ENCODE results near the gene MED1.
"Not testable (repeated sequence)": the region's sequence is repeated elsewhere in the genome, so short reads cannot be mapped to it uniquely, and the experiment has no call there.

MED1 gene

GRCh38 chr17:39450847-39451581 is at the start of gene MED1:
MED1 (minus strand) TSS chr17:39451263; CDS start chr17:39451062, 201 bp downstream.
- in situ Hi-C loops (cut with HindIII; ENCODE audit: low pct_unique_long_range_greater_than_20kb, low sequenced_read_pairs), result no loop called here
- no peak for TF ChIP-seq JUND (IDR thresholded peaks at IDR 0.05; ENCODE audit: low read depth)
- peak; percentile 95 to 100 for DNase-seq (ENCODE audit: low read depth in 1 of 2, low spot score in 1 of 2)

GRCh38 chr17:39496921-39497320 is 45.9 kb upstream of the MED1 start:
- in situ Hi-C loops (cut with HindIII; ENCODE audit: low pct_unique_long_range_greater_than_20kb, low sequenced_read_pairs); DNase-seq (ENCODE audit: low read depth in 1 of 2, low spot score in 1 of 2): not testable (repeated sequence)

GRCh38 chr17:39487946-39488345 is 36.9 kb upstream of the MED1 start:
- DNase-seq (ENCODE audit: low read depth in 1 of 2, low spot score in 1 of 2), result no peak
- TF ChIP-seq JUND (IDR thresholded peaks at IDR 0.05; ENCODE audit: low read depth), result no peak
- in situ Hi-C loops (cut with HindIII; ENCODE audit: low pct_unique_long_range_greater_than_20kb, low sequenced_read_pairs), result no loop called here

GRCh38 chr17:39487490-39487889 is 36.4 kb upstream of the MED1 start:
- in situ Hi-C loops (cut with HindIII; ENCODE audit: low pct_unique_long_range_greater_than_20kb, low sequenced_read_pairs), result not testable (repeated sequence)

GRCh38 chr17:39486242-39486641 is 35.2 kb upstream of the MED1 start:
- no peak for TF ChIP-seq JUND (IDR thresholded peaks at IDR 0.05; ENCODE audit: low read depth)
- in situ Hi-C loops (cut with HindIII; ENCODE audit: low pct_unique_long_range_greater_than_20kb, low sequenced_read_pairs), result no loop called here
- DNase-seq (ENCODE audit: low read depth in 1 of 2, low spot score in 1 of 2), result no peak

More at GRCh38 chr17:39487490-39487889, 36.4 kb upstream of the MED1 start:
- not testable (repeated sequence) for DNase-seq (ENCODE audit: low read depth in 1 of 2, low spot score in 1 of 2)

GRCh38 chr17:39485555-39485954 is 34.5 kb upstream of the MED1 start:
- DNase-seq (ENCODE audit: low read depth in 1 of 2, low spot score in 1 of 2), result peak in 1 of 2 experiments; percentile 74
- no peak for TF ChIP-seq JUND (IDR thresholded peaks at IDR 0.05; ENCODE audit: low read depth)
- in situ Hi-C loops (cut with HindIII; ENCODE audit: low pct_unique_long_range_greater_than_20kb, low sequenced_read_pairs), result no loop called here

- in situ Hi-C loops (cut with HindIII; ENCODE audit: low pct_unique_long_range_greater_than_20kb, low sequenced_read_pairs), result no loop called here
- no peak for DNase-seq (ENCODE audit: low read depth in 1 of 2, low spot score in 1 of 2)
- no peak for TF ChIP-seq JUND (IDR thresholded peaks at IDR 0.05; ENCODE audit: low read depth)
These were observed 33.1 kb upstream of the MED1 start for GRCh38 chr17:39484178-39484577.

GRCh38 chr17:39483506-39483905 is 32.4 kb upstream of the MED1 start:
- TF ChIP-seq JUND (IDR thresholded peaks at IDR 0.05; ENCODE audit: low read depth), result no peak
- DNase-seq (ENCODE audit: low read depth in 1 of 2, low spot score in 1 of 2), result no peak
- in situ Hi-C loops (cut with HindIII; ENCODE audit: low pct_unique_long_range_greater_than_20kb, low sequenced_read_pairs), result no loop called here

GRCh38 chr17:39479631-39480030 is 28.6 kb upstream of the MED1 start:
- DNase-seq (ENCODE audit: low read depth in 1 of 2, low spot score in 1 of 2); in situ Hi-C loops (cut with HindIII; ENCODE audit: low pct_unique_long_range_greater_than_20kb, low sequenced_read_pairs): not testable (repeated sequence)

GRCh38 chr17:39473310-39473709 is 22.2 kb upstream of the MED1 start:
- TF ChIP-seq JUND (IDR thresholded peaks at IDR 0.05; ENCODE audit: low read depth), result no peak
- no peak for DNase-seq (ENCODE audit: low read depth in 1 of 2, low spot score in 1 of 2)
- in situ Hi-C loops (cut with HindIII; ENCODE audit: low pct_unique_long_range_greater_than_20kb, low sequenced_read_pairs), result no loop called here

GRCh38 chr17:39468610-39469009 is 17.5 kb upstream of the MED1 start:
- in situ Hi-C loops (cut with HindIII; ENCODE audit: low pct_unique_long_range_greater_than_20kb, low sequenced_read_pairs); DNase-seq (ENCODE audit: low read depth in 1 of 2, low spot score in 1 of 2): not testable (repeated sequence)

- DNase-seq (ENCODE audit: low read depth in 1 of 2, low spot score in 1 of 2); in situ Hi-C loops (cut with HindIII; ENCODE audit: low pct_unique_long_range_greater_than_20kb, low sequenced_read_pairs): not testable (repeated sequence)
These were observed 13.6 kb upstream of the MED1 start for GRCh38 chr17:39464639-39465181.

GRCh38 chr17:39462631-39463375 is 11.7 kb upstream of the MED1 start:
- TF ChIP-seq JUND (IDR thresholded peaks at IDR 0.05; ENCODE audit: low read depth), result no peak
- peak in 1 of 2 experiments; percentile 11 for DNase-seq (ENCODE audit: low read depth in 1 of 2, low spot score in 1 of 2)
- in situ Hi-C loops (cut with HindIII; ENCODE audit: low pct_unique_long_range_greater_than_20kb, low sequenced_read_pairs), result no loop called here

Measured in T47D (cell line).